ENCODE results near the gene CASZ1.

Gene CASZ1

GRCh38 chr1:10621906-10622305 lies 174.5 kb downstream of the CASZ1 start:
- Histone ChIP-seq H3K9me3 (ENCODE audit: control insufficient read depth, low read depth, low read length) (no peaks in the 10 kb centered on the region), H3K4me3 (ENCODE audit: low read length) (no peak overlapping the region), H3K27me3 (ENCODE audit: control insufficient read depth, insufficient read depth, low read length) (no peaks in the 10 kb centered on the region), H3K4me1 (ENCODE audit: control insufficient read depth, low read depth, low read length) (no peaks in the 10 kb centered on the region), H3K36me3 (ENCODE audit: control insufficient read depth, low read depth, low read length) (no peaks in the 10 kb centered on the region), H3K27ac (ENCODE audit: low read length) (no peak overlapping the region), H3K9ac (ENCODE audit: low read length) (no peak overlapping the region)

GRCh38 chr1:10620776-10621175 lies 175.7 kb downstream of the CASZ1 start:
- H3K27me3 ChIP-seq (ENCODE audit: control insufficient read depth, insufficient read depth, low read length): no peaks in the 10 kb centered on the region
- no peaks in the 10 kb centered on the region for H3K36me3 ChIP-seq (ENCODE audit: control insufficient read depth, low read depth, low read length)
- peaks cover under 1% of the 10 kb centered on the region for H3K4me1 ChIP-seq (ENCODE audit: control insufficient read depth, low read depth, low read length)
- no peak overlapping the region for H3K9ac ChIP-seq (ENCODE audit: low read length)
- no peaks in the 10 kb centered on the region for H3K9me3 ChIP-seq (ENCODE audit: control insufficient read depth, low read depth, low read length)
- no peak overlapping the region for H3K27ac ChIP-seq (ENCODE audit: low read length)
- no peak overlapping the region for H3K4me3 ChIP-seq (ENCODE audit: low read length)

- Histone ChIP-seq H3K36me3 (ENCODE audit: control insufficient read depth, low read depth, low read length) (no peaks in the 10 kb centered on the region), H3K27ac (ENCODE audit: low read length) (no peak overlapping the region), H3K4me1 (ENCODE audit: control insufficient read depth, low read depth, low read length) (peaks cover 4% of the 10 kb centered on the region), H3K9me3 (ENCODE audit: control insufficient read depth, low read depth, low read length) (no peaks in the 10 kb centered on the region), H3K27me3 (ENCODE audit: control insufficient read depth, insufficient read depth, low read length) (no peaks in the 10 kb centered on the region), H3K4me3 (ENCODE audit: low read length) (no peak overlapping the region), H3K9ac (ENCODE audit: low read length) (no peak overlapping the region)
Observed at GRCh38 chr1:10617931-10618885, 178.2 kb downstream of the CASZ1 start.

- Histone ChIP-seq H3K9me3 (ENCODE audit: control insufficient read depth, low read depth, low read length) (no peaks in the 10 kb centered on the region), H3K36me3 (ENCODE audit: control insufficient read depth, low read depth, low read length) (no peaks in the 10 kb centered on the region), H3K27me3 (ENCODE audit: control insufficient read depth, insufficient read depth, low read length) (no peaks in the 10 kb centered on the region), H3K9ac (ENCODE audit: low read length) (no peak overlapping the region), H3K4me1 (ENCODE audit: control insufficient read depth, low read depth, low read length) (peaks cover 4% of the 10 kb centered on the region), H3K27ac (ENCODE audit: low read length) (no peak overlapping the region), H3K4me3 (ENCODE audit: low read length) (no peak overlapping the region)
Observed at GRCh38 chr1:10617318-10617717, 179.1 kb downstream of the CASZ1 start.

- Histone ChIP-seq H3K9ac (ENCODE audit: low read length) (no peak overlapping the region), H3K4me3 (ENCODE audit: low read length) (no peak overlapping the region), H3K27ac (ENCODE audit: low read length) (no peak overlapping the region), H3K36me3 (ENCODE audit: control insufficient read depth, low read depth, low read length) (no peaks in the 10 kb centered on the region), H3K4me1 (ENCODE audit: control insufficient read depth, low read depth, low read length) (peaks cover 4% of the 10 kb centered on the region), H3K9me3 (ENCODE audit: control insufficient read depth, low read depth, low read length) (no peaks in the 10 kb centered on the region), H3K27me3 (ENCODE audit: control insufficient read depth, insufficient read depth, low read length) (no peaks in the 10 kb centered on the region)
Observed at GRCh38 chr1:10616696-10617095, 179.8 kb downstream of the CASZ1 start.

GRCh38 chr1:10615932-10616671 lies 180.3 kb downstream of the CASZ1 start:
- peaks cover 4% of the 10 kb centered on the region for H3K4me1 ChIP-seq (ENCODE audit: control insufficient read depth, low read depth, low read length)
- H3K27ac ChIP-seq (ENCODE audit: low read length): no peak overlapping the region
- no peaks in the 10 kb centered on the region for H3K27me3 ChIP-seq (ENCODE audit: control insufficient read depth, insufficient read depth, low read length)
- no peaks in the 10 kb centered on the region for H3K9me3 ChIP-seq (ENCODE audit: control insufficient read depth, low read depth, low read length)
- no peak overlapping the region for H3K4me3 ChIP-seq (ENCODE audit: low read length)
- H3K9ac ChIP-seq (ENCODE audit: low read length): no peak overlapping the region
- no peaks in the 10 kb centered on the region for H3K36me3 ChIP-seq (ENCODE audit: control insufficient read depth, low read depth, low read length)

- Histone ChIP-seq H3K4me1 (ENCODE audit: control insufficient read depth, low read depth, low read length) (peaks cover 4% of the 10 kb centered on the region), H3K27ac (ENCODE audit: low read length) (no peak overlapping the region), H3K9ac (ENCODE audit: low read length) (no peak overlapping the region), H3K36me3 (ENCODE audit: control insufficient read depth, low read depth, low read length) (no peaks in the 10 kb centered on the region), H3K27me3 (ENCODE audit: control insufficient read depth, insufficient read depth, low read length) (no peaks in the 10 kb centered on the region), H3K4me3 (ENCODE audit: low read length) (no peak overlapping the region), H3K9me3 (ENCODE audit: control insufficient read depth, low read depth, low read length) (no peaks in the 10 kb centered on the region)
Observed at GRCh38 chr1:10615332-10615731, 181.1 kb downstream of the CASZ1 start.

- H3K4me3 ChIP-seq (ENCODE audit: low read length): no peak overlapping the region
- H3K36me3 ChIP-seq (ENCODE audit: control insufficient read depth, low read depth, low read length): no peaks in the 10 kb centered on the region
- H3K27me3 ChIP-seq (ENCODE audit: control insufficient read depth, insufficient read depth, low read length): no peaks in the 10 kb centered on the region
- no peaks in the 10 kb centered on the region for H3K9me3 ChIP-seq (ENCODE audit: control insufficient read depth, low read depth, low read length)
- H3K4me1 ChIP-seq (ENCODE audit: control insufficient read depth, low read depth, low read length): peaks cover 4% of the 10 kb centered on the region
- H3K27ac ChIP-seq (ENCODE audit: low read length): no peak overlapping the region
- H3K9ac ChIP-seq (ENCODE audit: low read length): no peak overlapping the region
Observed at GRCh38 chr1:10614377-10615225, 181.8 kb downstream of the CASZ1 start.

- no peaks in the 10 kb centered on the region for H3K9me3 ChIP-seq (ENCODE audit: control insufficient read depth, low read depth, low read length)
- no peaks in the 10 kb centered on the region for H3K27me3 ChIP-seq (ENCODE audit: control insufficient read depth, insufficient read depth, low read length)
- H3K9ac ChIP-seq (ENCODE audit: low read length): no peak overlapping the region
- peaks cover 4% of the 10 kb centered on the region for H3K4me1 ChIP-seq (ENCODE audit: control insufficient read depth, low read depth, low read length)
- no peak overlapping the region for H3K4me3 ChIP-seq (ENCODE audit: low read length)
- H3K27ac ChIP-seq (ENCODE audit: low read length): no peak overlapping the region
- no peaks in the 10 kb centered on the region for H3K36me3 ChIP-seq (ENCODE audit: control insufficient read depth, low read depth, low read length)
Observed at GRCh38 chr1:10613861-10614260, 182.6 kb downstream of the CASZ1 start.

- peaks cover 4% of the 10 kb centered on the region for H3K4me1 ChIP-seq (ENCODE audit: control insufficient read depth, low read depth, low read length)
- no peaks in the 10 kb centered on the region for H3K36me3 ChIP-seq (ENCODE audit: control insufficient read depth, low read depth, low read length)
- H3K27ac ChIP-seq (ENCODE audit: low read length): no peak overlapping the region
- H3K4me3 ChIP-seq (ENCODE audit: low read length): no peak overlapping the region
- H3K9ac ChIP-seq (ENCODE audit: low read length): no peak overlapping the region
- H3K27me3 ChIP-seq (ENCODE audit: control insufficient read depth, insufficient read depth, low read length): no peaks in the 10 kb centered on the region
- no peaks in the 10 kb centered on the region for H3K9me3 ChIP-seq (ENCODE audit: control insufficient read depth, low read depth, low read length)
Observed at GRCh38 chr1:10613340-10613739, 183.1 kb downstream of the CASZ1 start.

All from iPS-18a (cell line).